ENCODE data around the gene PRR29.

The PRR29 gene

DNA sequence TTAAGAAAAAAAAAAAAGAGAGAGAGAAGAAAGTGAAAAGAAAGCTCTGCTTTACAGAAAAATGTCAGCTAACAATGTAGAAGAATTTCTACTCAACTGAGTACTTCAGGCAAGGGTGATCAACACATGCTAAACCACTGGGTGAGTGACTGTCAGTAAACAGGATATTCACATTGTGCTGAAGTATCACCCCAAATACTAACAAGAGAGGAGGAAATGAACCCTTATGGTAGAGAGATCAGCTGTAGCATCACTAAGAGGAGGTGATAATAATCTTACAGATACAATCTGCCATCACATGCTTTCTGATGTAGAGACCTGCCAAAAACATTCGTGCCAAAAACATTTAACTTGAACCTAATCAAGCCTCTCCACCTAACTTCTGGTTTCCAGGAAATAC lies 53.0 kb downstream of the PRR29 start:
- no peak for DNase-seq

DNA sequence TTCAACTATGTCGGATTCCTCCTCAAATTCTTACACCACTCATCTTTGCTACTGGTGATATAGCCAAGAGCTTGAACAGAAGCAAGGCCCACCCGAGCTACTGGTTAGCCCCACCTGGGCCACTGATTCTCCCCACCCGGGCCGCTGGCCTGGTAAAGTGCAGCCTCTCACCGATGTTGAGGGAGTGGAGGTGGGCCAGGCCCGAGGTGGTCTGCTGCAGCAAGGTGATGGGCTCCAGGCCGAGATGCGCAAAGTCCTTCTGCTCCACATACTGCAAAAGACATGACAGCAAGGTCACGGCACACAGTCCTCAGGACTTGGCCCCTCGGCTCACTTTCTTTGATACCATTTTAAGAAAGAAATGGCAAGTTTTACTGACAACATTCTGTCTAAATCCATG lies 55.0 kb downstream of the PRR29 start:
- no peak for DNase-seq

Measured in NCI-H345 (cell line).